ENCODE measurements around the gene ANKRD29.

DNA sequence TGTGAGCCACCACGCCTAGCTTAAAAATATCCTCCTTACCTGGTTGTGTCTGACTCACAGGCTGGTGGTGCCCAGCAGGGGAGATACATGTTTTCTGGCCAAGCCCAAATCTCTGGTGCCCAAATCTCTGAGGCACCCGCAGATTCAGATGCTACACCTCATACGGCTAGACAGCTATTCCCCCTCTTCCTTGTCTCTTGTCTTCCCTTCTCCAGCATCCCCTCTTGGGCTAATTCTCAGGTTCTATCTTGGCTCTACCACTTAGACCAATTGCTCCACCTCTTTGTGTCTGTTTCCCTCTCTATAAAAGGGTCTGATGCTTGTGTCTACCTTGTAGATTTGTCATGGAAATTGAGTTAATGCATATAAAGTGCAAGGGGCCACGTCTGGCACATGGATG lies 39.9 kb upstream of the ANKRD29 start:
- TF ChIP-seq, protein P1, sequence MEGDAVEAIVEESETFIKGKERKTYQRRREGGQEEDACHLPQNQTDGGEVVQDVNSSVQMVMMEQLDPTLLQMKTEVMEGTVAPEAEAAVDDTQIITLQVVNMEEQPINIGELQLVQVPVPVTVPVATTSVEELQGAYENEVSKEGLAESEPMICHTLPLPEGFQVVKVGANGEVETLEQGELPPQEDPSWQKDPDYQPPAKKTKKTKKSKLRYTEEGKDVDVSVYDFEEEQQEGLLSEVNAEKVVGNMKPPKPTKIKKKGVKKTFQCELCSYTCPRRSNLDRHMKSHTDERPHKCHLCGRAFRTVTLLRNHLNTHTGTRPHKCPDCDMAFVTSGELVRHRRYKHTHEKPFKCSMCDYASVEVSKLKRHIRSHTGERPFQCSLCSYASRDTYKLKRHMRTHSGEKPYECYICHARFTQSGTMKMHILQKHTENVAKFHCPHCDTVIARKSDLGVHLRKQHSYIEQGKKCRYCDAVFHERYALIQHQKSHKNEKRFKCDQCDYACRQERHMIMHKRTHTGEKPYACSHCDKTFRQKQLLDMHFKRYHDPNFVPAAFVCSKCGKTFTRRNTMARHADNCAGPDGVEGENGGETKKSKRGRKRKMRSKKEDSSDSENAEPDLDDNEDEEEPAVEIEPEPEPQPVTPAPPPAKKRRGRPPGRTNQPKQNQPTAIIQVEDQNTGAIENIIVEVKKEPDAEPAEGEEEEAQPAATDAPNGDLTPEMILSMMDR (IDR thresholded peaks at IDR 0.05), result no peak
- no peak for TF ChIP-seq POLR2A (IDR thresholded peaks at IDR 0.05)
